ENCODE results near the gene FARP2. TPM values are rescaled to one million over a fixed set of nuclear protein-coding genes. Genes with fewer than 3 reads are reported as not detected.

Gene FARP2
- total and polyA plus RNA-seq, 10 of the 15 experiments (the other 5 are each of a cell fraction or from before 2014, with no cell fraction given), result 5.5 to 67.5 (median 36.8) TPM

DNA sequence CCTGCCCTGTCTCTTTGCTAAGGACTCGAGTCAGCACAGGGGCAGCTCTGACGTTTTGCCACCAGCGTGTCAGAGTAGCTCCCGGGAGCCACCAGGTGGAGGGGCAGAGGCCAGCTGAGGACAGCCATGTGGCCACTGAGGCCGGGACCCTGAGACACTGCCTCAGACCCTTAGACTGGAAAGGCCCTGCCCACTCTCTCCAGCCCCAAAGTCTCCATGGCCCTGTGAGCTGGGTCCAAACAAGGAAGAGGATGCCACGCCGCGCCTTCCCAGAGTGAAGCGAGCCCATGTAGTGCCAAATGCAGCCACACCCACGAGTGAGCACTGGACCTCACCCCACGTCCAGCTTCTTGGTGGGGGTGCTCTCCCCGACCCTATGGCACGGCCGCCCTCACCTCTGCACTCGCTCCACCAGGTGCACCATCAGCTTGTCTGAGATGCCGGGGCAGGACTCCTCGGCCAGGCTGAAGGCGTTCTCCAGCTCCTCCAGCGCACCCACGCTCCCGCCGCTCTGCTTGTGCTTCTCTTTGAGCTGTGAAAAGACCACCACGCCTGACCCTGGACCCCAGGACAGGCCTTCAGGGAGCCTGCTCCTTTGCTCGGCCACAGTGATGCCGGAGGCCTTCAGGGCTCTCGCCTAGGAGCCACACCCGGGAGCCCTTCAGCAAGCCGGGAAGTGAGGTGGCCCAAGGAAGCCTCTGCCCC is 140.1 kb downstream of the FARP2 start:
- Histone ChIP-seq H3K4me2 (ENCODE audit: control insufficient read depth, insufficient read depth) (no peak overlapping the region), H3K4me3 (no peak overlapping the region), H4K20me1 (ENCODE audit: control insufficient read depth, insufficient read depth) (no peaks in the 10 kb centered on the region), H3K9ac (ENCODE audit: control insufficient read depth, insufficient read depth, low read length) (no peak overlapping the region), H3K9me3 (replicated peaks; ENCODE audit: control insufficient read depth, insufficient read depth, low read length) (no peaks in the 10 kb centered on the region), H3K36me3 (ENCODE audit: control insufficient read depth in 2 of 2, insufficient read depth in 2 of 2, low read length in 1 of 2) (peaks cover 2 to 15% of the 10 kb centered on the region in 2 experiments; a peak in 3 of 4 replicates), H3K27ac (ENCODE audit: control insufficient read depth, insufficient read depth) (no peak overlapping the region), H2AFZ (ENCODE audit: control insufficient read depth, low read depth, low read length) (no peak overlapping the region), H3K4me1 (ENCODE audit: control insufficient read depth, insufficient read depth, low read length) (no peaks in the 10 kb centered on the region), H3K27me3 (replicated peaks in 1 of 2; ENCODE audit: control insufficient read depth in 2 of 2, insufficient read depth in 2 of 2, low read length in 1 of 2) (no peaks in the 10 kb centered on the region), H3K79me2 (ENCODE audit: control insufficient read depth, insufficient read depth, low read length) (no peaks in the 10 kb centered on the region)
- BruUV-seq (replicated peaks), result no TSS peak
- 94% methylated on average over 28 of the region's 28 CpGs for WGBS (ENCODE audit: insufficient coverage, insufficient replicate concordance, low lambda C conversion rate, missing lambda C conversion rate)
- RAD21 ChIA-PET (ENCODE audit: unreplicated experiment), result no interaction called here
- in situ Hi-C loops (cut with MboI) (no loop called here), intact Hi-C loops (cut with micrococcal nuclease; ENCODE audit: unreplicated experiment) (no loop called here)
- SMC1A ChIA-PET (ENCODE audit: uncharacterized antibody, unreplicated experiment), result no interaction called here
- CTCF ChIA-PET, result no interaction called here
- no peak for FAIRE-seq
- POLR2A ChIA-PET, result no interaction called here
- DNase-seq (ENCODE audit: low read depth, low spot score), result no peak
- no peak for ATAC-seq
- TF ChIP-seq ZNF274 (IDR thresholded peaks at IDR 0.05; ENCODE audit: insufficient read depth, insufficient read length), result no peak
- TF ChIP-seq, protein P1, sequence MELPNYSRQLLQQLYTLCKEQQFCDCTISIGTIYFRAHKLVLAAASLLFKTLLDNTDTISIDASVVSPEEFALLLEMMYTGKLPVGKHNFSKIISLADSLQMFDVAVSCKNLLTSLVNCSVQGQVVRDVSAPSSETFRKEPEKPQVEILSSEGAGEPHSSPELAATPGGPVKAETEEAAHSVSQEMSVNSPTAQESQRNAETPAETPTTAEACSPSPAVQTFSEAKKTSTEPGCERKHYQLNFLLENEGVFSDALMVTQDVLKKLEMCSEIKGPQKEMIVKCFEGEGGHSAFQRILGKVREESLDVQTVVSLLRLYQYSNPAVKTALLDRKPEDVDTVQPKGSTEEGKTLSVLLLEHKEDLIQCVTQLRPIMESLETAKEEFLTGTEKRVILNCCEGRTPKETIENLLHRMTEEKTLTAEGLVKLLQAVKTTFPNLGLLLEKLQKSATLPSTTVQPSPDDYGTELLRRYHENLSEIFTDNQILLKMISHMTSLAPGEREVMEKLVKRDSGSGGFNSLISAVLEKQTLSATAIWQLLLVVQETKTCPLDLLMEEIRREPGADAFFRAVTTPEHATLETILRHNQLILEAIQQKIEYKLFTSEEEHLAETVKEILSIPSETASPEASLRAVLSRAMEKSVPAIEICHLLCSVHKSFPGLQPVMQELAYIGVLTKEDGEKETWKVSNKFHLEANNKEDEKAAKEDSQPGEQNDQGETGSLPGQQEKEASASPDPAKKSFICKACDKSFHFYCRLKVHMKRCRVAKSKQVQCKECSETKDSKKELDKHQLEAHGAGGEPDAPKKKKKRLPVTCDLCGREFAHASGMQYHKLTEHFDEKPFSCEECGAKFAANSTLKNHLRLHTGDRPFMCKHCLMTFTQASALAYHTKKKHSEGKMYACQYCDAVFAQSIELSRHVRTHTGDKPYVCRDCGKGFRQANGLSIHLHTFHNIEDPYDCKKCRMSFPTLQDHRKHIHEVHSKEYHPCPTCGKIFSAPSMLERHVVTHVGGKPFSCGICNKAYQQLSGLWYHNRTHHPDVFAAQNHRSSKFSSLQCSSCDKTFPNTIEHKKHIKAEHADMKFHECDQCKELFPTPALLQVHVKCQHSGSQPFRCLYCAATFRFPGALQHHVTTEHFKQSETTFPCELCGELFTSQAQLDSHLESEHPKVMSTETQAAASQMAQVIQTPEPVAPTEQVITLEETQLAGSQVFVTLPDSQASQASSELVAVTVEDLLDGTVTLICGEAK (IDR thresholded peaks at IDR 0.05; ENCODE audit: borderline replicate concordance), result no peak
- TF ChIP-seq, protein P2, sequence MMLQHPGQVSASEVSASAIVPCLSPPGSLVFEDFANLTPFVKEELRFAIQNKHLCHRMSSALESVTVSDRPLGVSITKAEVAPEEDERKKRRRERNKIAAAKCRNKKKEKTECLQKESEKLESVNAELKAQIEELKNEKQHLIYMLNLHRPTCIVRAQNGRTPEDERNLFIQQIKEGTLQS (IDR thresholded peaks at IDR 0.05; ENCODE audit: borderline replicate concordance, extremely low read depth, low read depth, low read length), result no peak
- TF ChIP-seq, protein P3, sequence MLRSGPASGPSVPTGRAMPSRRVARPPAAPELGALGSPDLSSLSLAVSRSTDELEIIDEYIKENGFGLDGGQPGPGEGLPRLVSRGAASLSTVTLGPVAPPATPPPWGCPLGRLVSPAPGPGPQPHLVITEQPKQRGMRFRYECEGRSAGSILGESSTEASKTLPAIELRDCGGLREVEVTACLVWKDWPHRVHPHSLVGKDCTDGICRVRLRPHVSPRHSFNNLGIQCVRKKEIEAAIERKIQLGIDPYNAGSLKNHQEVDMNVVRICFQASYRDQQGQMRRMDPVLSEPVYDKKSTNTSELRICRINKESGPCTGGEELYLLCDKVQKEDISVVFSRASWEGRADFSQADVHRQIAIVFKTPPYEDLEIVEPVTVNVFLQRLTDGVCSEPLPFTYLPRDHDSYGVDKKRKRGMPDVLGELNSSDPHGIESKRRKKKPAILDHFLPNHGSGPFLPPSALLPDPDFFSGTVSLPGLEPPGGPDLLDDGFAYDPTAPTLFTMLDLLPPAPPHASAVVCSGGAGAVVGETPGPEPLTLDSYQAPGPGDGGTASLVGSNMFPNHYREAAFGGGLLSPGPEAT (IDR thresholded peaks at IDR 0.05; ENCODE audit: low read depth), result no peak
- no peak for TF ChIP-seq RFX5 (IDR thresholded peaks at IDR 0.05; ENCODE audit: low read depth, low read length)
- no peak for TF ChIP-seq EP300 (IDR thresholded peaks at IDR 0.05; ENCODE audit: borderline replicate concordance in 1 of 2, control insufficient read depth in 1 of 2, low read depth in 2 of 2, low read length in 2 of 2)
- TF ChIP-seq RB1 (IDR thresholded peaks at IDR 0.05; ENCODE audit: borderline replicate concordance), result no peak
- no peak for TF ChIP-seq ZNF24 (IDR thresholded peaks at IDR 0.05)
- TF ChIP-seq ZSCAN29 (IDR thresholded peaks at IDR 0.05), result no peak
- TF ChIP-seq CHD2 (IDR thresholded peaks at IDR 0.05; ENCODE audit: borderline replicate concordance, low read depth, low read length), result no peak
- TF ChIP-seq, protein P4, sequence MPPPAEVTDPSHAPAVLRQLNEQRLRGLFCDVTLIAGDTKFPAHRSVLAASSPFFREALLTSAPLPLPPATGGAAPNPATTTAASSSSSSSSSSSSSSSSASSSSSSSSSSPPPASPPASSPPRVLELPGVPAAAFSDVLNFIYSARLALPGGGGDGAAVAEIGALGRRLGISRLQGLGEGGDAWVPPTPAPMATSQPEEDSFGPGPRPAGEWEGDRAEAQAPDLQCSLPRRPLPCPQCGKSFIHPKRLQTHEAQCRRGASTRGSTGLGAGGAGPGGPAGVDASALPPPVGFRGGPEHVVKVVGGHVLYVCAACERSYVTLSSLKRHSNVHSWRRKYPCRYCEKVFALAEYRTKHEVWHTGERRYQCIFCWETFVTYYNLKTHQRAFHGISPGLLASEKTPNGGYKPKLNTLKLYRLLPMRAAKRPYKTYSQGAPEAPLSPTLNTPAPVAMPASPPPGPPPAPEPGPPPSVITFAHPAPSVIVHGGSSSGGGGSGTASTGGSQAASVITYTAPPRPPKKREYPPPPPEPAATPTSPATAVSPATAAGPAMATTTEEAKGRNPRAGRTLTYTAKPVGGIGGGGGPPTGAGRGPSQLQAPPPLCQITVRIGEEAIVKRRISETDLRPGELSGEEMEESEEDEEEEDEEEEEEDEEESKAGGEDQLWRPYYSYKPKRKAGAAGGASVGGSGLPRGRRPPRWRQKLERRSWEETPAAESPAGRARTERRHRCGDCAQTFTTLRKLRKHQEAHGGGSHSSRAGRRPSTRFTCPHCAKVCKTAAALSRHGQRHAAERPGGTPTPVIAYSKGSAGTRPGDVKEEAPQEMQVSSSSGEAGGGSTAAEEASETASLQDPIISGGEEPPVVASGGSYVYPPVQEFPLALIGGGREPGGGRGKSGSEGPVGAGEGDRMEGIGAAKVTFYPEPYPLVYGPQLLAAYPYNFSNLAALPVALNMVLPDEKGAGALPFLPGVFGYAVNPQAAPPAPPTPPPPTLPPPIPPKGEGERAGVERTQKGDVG (CRISPR knock-in tag; IDR thresholded peaks at IDR 0.05), result no peak
- TF ChIP-seq, protein P5, sequence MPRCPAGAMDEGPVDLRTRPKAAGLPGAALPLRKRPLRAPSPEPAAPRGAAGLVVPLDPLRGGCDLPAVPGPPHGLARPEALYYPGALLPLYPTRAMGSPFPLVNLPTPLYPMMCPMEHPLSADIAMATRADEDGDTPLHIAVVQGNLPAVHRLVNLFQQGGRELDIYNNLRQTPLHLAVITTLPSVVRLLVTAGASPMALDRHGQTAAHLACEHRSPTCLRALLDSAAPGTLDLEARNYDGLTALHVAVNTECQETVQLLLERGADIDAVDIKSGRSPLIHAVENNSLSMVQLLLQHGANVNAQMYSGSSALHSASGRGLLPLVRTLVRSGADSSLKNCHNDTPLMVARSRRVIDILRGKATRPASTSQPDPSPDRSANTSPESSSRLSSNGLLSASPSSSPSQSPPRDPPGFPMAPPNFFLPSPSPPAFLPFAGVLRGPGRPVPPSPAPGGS (IDR thresholded peaks at IDR 0.05; ENCODE audit: borderline replicate concordance, insufficient read depth, low read depth, low read length, poor library complexity, severe bottlenecking), result no peak

All from GM12878 (cell line).